Loucy (cell line): ENCODE measurements around the gene SIGLEC15.
A peak's percentile ranks its signal among the peaks of the same experiment; 100 is the strongest.
"Not testable (repeated sequence)": the region's sequence is repeated elsewhere in the genome, so short reads cannot be mapped to it uniquely, and the experiment has no call there.

Experiments used
- H2AFZ ChIP-seq: fragments of 200-600 bp; sonication (generic); 2 replicates; pipeline ENCODE4 v1.6.0; 2016; ENCODE audit warnings: antibody characterized with exemption, mild to moderate bottlenecking, low read length, moderate library complexity
- H3F3A ChIP-seq: fragments of 200-600 bp; 2 replicates; pipeline ENCODE4 v1.6.0; 2016; ENCODE audit warnings: antibody characterized with exemption, low read depth, mild to moderate bottlenecking
- H3K27me3 ChIP-seq: fragments of 200-600 bp; sonication (generic); 2 replicates; pipeline ENCODE4 v1.6.1; 2014; ENCODE audit warnings: low read length, mild to moderate bottlenecking; ENCODE audit not compliant: insufficient read depth, poor library complexity, severe bottlenecking
- H3K36me3 ChIP-seq: fragments of 200-600 bp; sonication (generic); 2 replicates; pipeline ENCODE4 v1.6.1; 2016; ENCODE audit warnings: low read length; ENCODE audit not compliant: insufficient read depth
- H3K4me1 ChIP-seq: fragments of 200-600 bp; sonication (generic); 2 replicates; pipeline ENCODE4 v1.5.1; 2014; ENCODE audit warnings: low read length, mild to moderate bottlenecking; ENCODE audit not compliant: insufficient read depth, poor library complexity, severe bottlenecking
- H3K4me2 ChIP-seq: fragments of 200-600 bp; sonication (generic); 2 replicates; pipeline ENCODE4 v1.6.0; 2014; ENCODE audit warnings: antibody characterized with exemption, low read length, low read depth, mild to moderate bottlenecking; ENCODE audit not compliant: poor library complexity, severe bottlenecking
- H3K4me3 ChIP-seq: fragments of 200-600 bp; sonication (generic); 2 replicates; pipeline ENCODE4 v1.5.1; 2014; ENCODE audit warnings: low read length, mild to moderate bottlenecking, mixed read lengths; ENCODE audit not compliant: poor library complexity, severe bottlenecking
- H3K79me2 ChIP-seq: fragments of 200-600 bp; sonication (generic); 2 replicates; pipeline ENCODE4 v1.6.1; 2014; ENCODE audit warnings: low read length; ENCODE audit not compliant: insufficient read depth
- H3K9ac ChIP-seq: fragments of 200-600 bp; sonication (generic); 2 replicates; pipeline ENCODE4 v1.6.0; 2014; ENCODE audit warnings: mild to moderate bottlenecking, low read depth, low read length, moderate library complexity; ENCODE audit not compliant: poor library complexity, severe bottlenecking
- H3K9me2 ChIP-seq: fragments of 200-600 bp; sonication (generic); replicated peaks from 2 replicates; pipeline ENCODE4 v1.6.1; 2016; ENCODE audit warnings: low read depth, low read length, mixed read lengths
- H3K9me3 ChIP-seq: fragments of 200-600 bp; sonication (generic); 2 replicates; pipeline ENCODE4 v1.6.1; 2014; ENCODE audit warnings: mild to moderate bottlenecking, antibody characterized with exemption, low read length, low read depth; ENCODE audit not compliant: insufficient read depth
- H4K20me1 ChIP-seq: fragments of 200-600 bp; sonication (generic); 2 replicates; pipeline ENCODE4 v1.6.0; 2014; ENCODE audit warnings: antibody characterized with exemption, low read length, mild to moderate bottlenecking; ENCODE audit not compliant: insufficient read depth, poor library complexity, severe bottlenecking
- CTCF ChIP-seq: fragments of 200-600 bp; sonication (generic); conservative IDR thresholded peaks from 2 replicates; pipeline ENCODE4 v1.5.1; 2014; ENCODE audit warnings: mild to moderate bottlenecking, antibody characterized with exemption, low read length
- EZH2phosphoT487 ChIP-seq: fragments of 200-600 bp; IDR thresholded peaks from 2 replicates; pipeline ENCODE4 v1.6.1; 2018; ENCODE audit warnings: antibody characterized with exemption, mild to moderate bottlenecking, moderate library complexity, borderline replicate concordance

The SIGLEC15 gene

GRCh38 chr18:45806226-45806625 lies 19.2 kb upstream of the SIGLEC15 start:
- peaks cover 18% of the 10 kb centered on the region; the same call in 1 of the 2 replicates for H3K9me3 ChIP-seq
- H4K20me1 ChIP-seq: no peaks in the 10 kb centered on the region
- H3K4me2 ChIP-seq: peak overlapping the region; percentile 14
- peak overlapping the region; percentile 28 for H3K9ac ChIP-seq
- H3K9me2 ChIP-seq: no peaks in the 10 kb centered on the region
- no peaks in the 10 kb centered on the region for H3K27me3 ChIP-seq
- H3K4me3 ChIP-seq: no peak overlapping the region
- no peaks in the 10 kb centered on the region for H3K36me3 ChIP-seq
- TF ChIP-seq EZH2phosphoT487 (no peak), CTCF (no peak)
- H3K79me2 ChIP-seq: no peaks in the 10 kb centered on the region
- peak overlapping the region; percentile 80; the same call in 1 of the 2 replicates for H2AFZ ChIP-seq
- H3F3A ChIP-seq: no peaks in the 10 kb centered on the region
- peaks cover 33% of the 10 kb centered on the region for H3K4me1 ChIP-seq

GRCh38 chr18:45807144-45807543 lies 18.3 kb upstream of the SIGLEC15 start:
- TF ChIP-seq CTCF: peak; percentile 67

GRCh38 chr18:45814733-45815132 lies 10.7 kb upstream of the SIGLEC15 start:
- not testable (repeated sequence) for H3K27me3 ChIP-seq, H4K20me1 ChIP-seq, H3K4me1 ChIP-seq, H3F3A ChIP-seq, H3K9me3 ChIP-seq, H3K36me3 ChIP-seq, H3K4me3 ChIP-seq, H3K9ac ChIP-seq, H2AFZ ChIP-seq, H3K9me2 ChIP-seq, H3K4me2 ChIP-seq, H3K79me2 ChIP-seq

More at GRCh38 chr18:45807144-45807543, 18.3 kb upstream of the SIGLEC15 start:
- H3K9me2 ChIP-seq, H4K20me1 ChIP-seq, H3K79me2 ChIP-seq, H3K36me3 ChIP-seq, H3K27me3 ChIP-seq, H3K4me3 ChIP-seq, H3F3A ChIP-seq: not testable (repeated sequence)
- Histone ChIP-seq H3K9ac (peak overlapping the region; percentile 28), H3K4me1 (peaks cover 24% of the 10 kb centered on the region), H2AFZ (peak overlapping the region; percentile 80), H3K4me2 (peak overlapping the region; percentile 14), H3K9me3 (peaks cover 18% of the 10 kb centered on the region; the same call in 1 of the 2 replicates)

GRCh38 chr18:45817543-45817942 lies 7.9 kb upstream of the SIGLEC15 start:
- Histone ChIP-seq H3K36me3 (no peaks in the 10 kb centered on the region), H3K9me2 (no peaks in the 10 kb centered on the region), H2AFZ (no peak overlapping the region), H3F3A (no peaks in the 10 kb centered on the region), H3K4me2 (no peak overlapping the region), H3K9me3 (no peaks in the 10 kb centered on the region), H3K4me3 (no peak overlapping the region), H3K27me3 (no peaks in the 10 kb centered on the region), H4K20me1 (no peaks in the 10 kb centered on the region), H3K9ac (no peak overlapping the region), H3K79me2 (no peaks in the 10 kb centered on the region), H3K4me1 (peaks cover 14% of the 10 kb centered on the region)
- TF ChIP-seq EZH2phosphoT487 (no peak), CTCF (no peak)

- peaks cover 14% of the 10 kb centered on the region for H3K4me1 ChIP-seq
- H3K9me3 ChIP-seq, H3K4me3 ChIP-seq, H3K36me3 ChIP-seq, H3K79me2 ChIP-seq, H3K27me3 ChIP-seq, H3F3A ChIP-seq, H3K9ac ChIP-seq, H2AFZ ChIP-seq, H4K20me1 ChIP-seq, H3K4me2 ChIP-seq, H3K9me2 ChIP-seq: not testable (repeated sequence)
Measured at GRCh38 chr18:45818765-45819164, 6.7 kb upstream of the SIGLEC15 start.
